Endothelial cell of umbilical vein (primary cell): ENCODE measurements around the gene DDX27. TPM values are rescaled to one million over a fixed set of nuclear protein-coding genes. Genes with fewer than 3 reads are reported as not detected.

Experiments
- BruUV-seq: library from RNA; stranded (reverse); fragments of 400-500 nt; replicated peaks from 2 replicates; lab custom pipeline; 2021; lab: Mats Ljungman, UMichigan
- CTCF ChIA-PET: fragments of 300-600, 350-600 bp; sonication (Branson Sonifier 250); formaldehyde crosslinking; loops from one replicate; lab custom pipeline; 2021; ENCODE audit warnings: antibody characterized with exemption, inconsistent platforms; lab: Charles Lee
- POLR2A ChIA-PET: fragments of 300-600, 350-600 bp; sonication (Branson Sonifier 250); formaldehyde crosslinking; loops from one replicate; lab custom pipeline; 2021; ENCODE audit warnings: antibody characterized with exemption, inconsistent platforms; lab: Charles Lee
- DNase-seq: peaks from one replicate; pipeline ENCODE4 v3.0.0-alpha.2; 2011; ENCODE audit warnings: low read depth, low spot score
- FAIRE-seq: peaks from 2 replicates; lab custom pipeline; 2011; peaks lifted over from hg19 to GRCh38; lab: Jason Lieb, UNC
- H2AFZ ChIP-seq: 2 replicates; pipeline ENCODE4 v1.6.0; 2012; ENCODE audit warnings: low read depth, low read length, control low read depth, inconsistent platforms
- H3K27ac ChIP-seq: 2 replicates; pipeline ENCODE4 v1.5.1; 2011; ENCODE audit warnings: low read depth, mild to moderate bottlenecking, control low read depth, low read length, moderate library complexity; ENCODE audit not compliant: insufficient read depth
- H3K27me3 ChIP-seq, 2 experiments: 2 replicates each; pipeline versions ENCODE4 v1.6.0 to v1.6.1; 2011; ENCODE audit warnings: low read length in 2 of 2, mixed read lengths in 1 of 2; ENCODE audit not compliant: control insufficient read depth in 2 of 2, insufficient read depth in 2 of 2
- H3K36me3 ChIP-seq, 2 experiments: 2 replicates in 1 of 2; 3 replicates in 1 of 2; pipeline ENCODE4 v1.5.1; 2011; ENCODE audit warnings: low read length in 2 of 2, mild to moderate bottlenecking in 1 of 2, moderate library complexity in 1 of 2; ENCODE audit not compliant: control insufficient read depth in 2 of 2, insufficient read depth in 2 of 2; ENCODE audit errors: extremely low read depth in 1 of 2
- H3K4me1 ChIP-seq: 3 replicates; pipeline ENCODE4 v1.5.1; 2011; ENCODE audit warnings: mild to moderate bottlenecking, low read length; ENCODE audit not compliant: control insufficient read depth, insufficient read depth; ENCODE audit errors: extremely low read depth
- H3K4me2 ChIP-seq: 2 replicates; pipeline ENCODE4 v1.6.1; 2011; ENCODE audit warnings: low read length, control low read depth, mixed read lengths; ENCODE audit not compliant: insufficient read depth
- H3K4me3 ChIP-seq, 3 experiments: fragments of 200-600 bp in 1 of 3; sonication (generic), shearing (Covaris generic) in 1 of 3; replicated peaks in 1 of 3; 2 replicates each; pipeline ENCODE4 v1.5.1; 2011 to 2016; ENCODE audit warnings: control low read depth in 3 of 3, low read length in 3 of 3, mild to moderate bottlenecking in 2 of 3, inconsistent platforms in 1 of 3, low read depth in 1 of 3, moderate library complexity in 1 of 3; ENCODE audit not compliant: insufficient read depth in 1 of 3
- H3K79me2 ChIP-seq: 2 replicates; pipeline ENCODE4 v1.6.0; 2012; ENCODE audit warnings: low read length, inconsistent platforms; ENCODE audit not compliant: control insufficient read depth, insufficient read depth
- H3K9ac ChIP-seq: replicated peaks from 2 replicates; pipeline ENCODE3; 2011; ENCODE audit warnings: low read length, control low read depth; ENCODE audit not compliant: insufficient read depth; ENCODE audit errors: extremely low read depth
- H3K9me1 ChIP-seq: replicated peaks from 3 replicates; pipeline ENCODE4 v1.6.0; 2011; ENCODE audit warnings: mild to moderate bottlenecking, low read length; ENCODE audit not compliant: control insufficient read depth, insufficient read depth; ENCODE audit errors: extremely low read depth
- H3K9me3 ChIP-seq: replicated peaks from 2 replicates; pipeline ENCODE4 v1.5.1; 2012; ENCODE audit warnings: low read length, inconsistent platforms; ENCODE audit not compliant: control insufficient read depth, insufficient read depth
- H4K20me1 ChIP-seq: replicated peaks from 2 replicates; pipeline ENCODE3; 2011; ENCODE audit warnings: mild to moderate bottlenecking, low read length; ENCODE audit not compliant: control insufficient read depth, insufficient read depth; ENCODE audit errors: extremely low read depth
- EZH2 ChIP-seq: IDR thresholded peaks from 2 replicates; pipeline ENCODE4 v1.6.1; 2012; ENCODE audit warnings: borderline replicate concordance, low read depth, mild to moderate bottlenecking, moderate library complexity, low read length, inconsistent platforms; ENCODE audit not compliant: severe bottlenecking
- FOS ChIP-seq: IDR thresholded peaks from 2 replicates; pipeline ENCODE4 v1.6.1; 2011; ENCODE audit warnings: mild to moderate bottlenecking, low read length, moderate library complexity, borderline replicate concordance; ENCODE audit not compliant: insufficient read depth
- GATA2 ChIP-seq: IDR thresholded peaks from 2 replicates; pipeline ENCODE4 v1.7.0; 2011; ENCODE audit warnings: low read depth, mild to moderate bottlenecking, moderate library complexity, mixed read lengths, low read length; ENCODE audit not compliant: insufficient read length, insufficient read depth
- JUN ChIP-seq: IDR thresholded peaks from 2 replicates; pipeline ENCODE4 v1.6.1; 2011; ENCODE audit warnings: borderline replicate concordance, low read depth; ENCODE audit not compliant: insufficient read length, insufficient read depth
- MYC ChIP-seq: IDR thresholded peaks from one replicate; pipeline ENCODE4 v1.6.1; 2011; ENCODE audit warnings: mild to moderate bottlenecking, low read depth, low read length
- POLR2A ChIP-seq: IDR thresholded peaks from 2 replicates; pipeline ENCODE4 v1.6.1; 2012; ENCODE audit warnings: low read depth, mild to moderate bottlenecking, control low read depth, low read length
- POLR2AphosphoS5 ChIP-seq: IDR thresholded peaks from 2 replicates; pipeline ENCODE4 v1.6.1; 2012; ENCODE audit warnings: low read depth, mild to moderate bottlenecking, control low read depth, low read length, moderate library complexity; ENCODE audit not compliant: insufficient read depth
- dilution Hi-C: fragments of 300-500 bp; cut with MboI; formaldehyde crosslinking; loops from one replicate; pipeline ENCODE4 v1.15.0; 2019; ENCODE audit warnings: low sequenced_read_pairs; ENCODE audit not compliant: extremely low pct_ligation_motif_present
- intact Hi-C: fragments of 100-400 bp; cut with micrococcal nuclease; formaldehyde crosslinking; loops from one replicate; pipeline ENCODE4 v1.10.0; 2022
- polyA plus RNA-seq, 4 experiments: library from polyadenylated mRNA; depleted of rRNA in 3 of 4; stranded (reverse) in 3 of 4; unstranded in 1 of 4; fragments of >200 nt; gene quantifications; 2 replicates each; pipeline versions ENCODE4 v1.2.1 to v1.2.3, GENCODE V29; 2011 to 2012; ENCODE audit warnings: missing spikeins in 1 of 4
- total RNA-seq: library from RNA; stranded (reverse); gene quantifications from 2 replicates; pipeline ENCODE4 v1.2.3, GENCODE V29; 2021
- TF ChIP-seq, protein P1 (sequence below), 2 donors: IDR thresholded peaks; 1 replicate in 1 of 2; 2 replicates in 1 of 2; pipeline ENCODE4 v1.5.1; 2011; ENCODE audit warnings: low read length in 2 of 2, mild to moderate bottlenecking in 2 of 2, moderate library complexity in 2 of 2, control low read depth in 1 of 2, inconsistent platforms in 1 of 2, low read depth in 1 of 2; ENCODE audit not compliant: insufficient read depth in 1 of 2; ENCODE audit errors: extremely low read depth in 1 of 2
- TF ChIP-seq, protein P2 (sequence below): IDR thresholded peaks from 2 replicates; pipeline ENCODE4 v1.6.1; 2011; ENCODE audit not compliant: insufficient read depth, insufficient read length

DDX27 gene
- total and polyA plus RNA-seq, 2 donors (not counting 3 experiments of a cell fraction or from before 2014, with no cell fraction given): 24.0 to 25.7 TPM

DNA sequence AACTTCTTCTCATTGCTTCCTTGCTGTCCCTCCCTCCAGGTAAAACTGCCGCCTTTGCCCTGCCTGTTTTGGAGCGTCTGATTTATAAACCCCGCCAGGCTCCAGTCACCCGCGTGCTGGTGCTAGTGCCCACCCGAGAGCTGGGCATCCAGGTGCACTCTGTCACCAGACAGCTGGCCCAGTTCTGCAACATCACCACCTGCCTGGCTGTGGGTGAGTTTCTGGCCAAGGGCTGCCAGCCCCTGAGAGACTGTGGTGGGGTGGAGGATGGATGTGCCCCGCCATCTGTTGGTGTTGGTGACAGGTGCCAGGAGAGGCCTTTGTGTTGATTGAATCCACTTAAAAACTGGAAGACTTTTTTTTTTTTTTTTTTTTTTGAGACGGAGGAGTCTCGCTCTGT lies 9.5 kb downstream of the DDX27 start:
- no peaks in the 10 kb centered on the region for H3K9me3 ChIP-seq
- H4K20me1 ChIP-seq: no peaks in the 10 kb centered on the region
- H3K9me1 ChIP-seq: no peaks in the 10 kb centered on the region
- no peak overlapping the region for H3K9ac ChIP-seq
- no peak overlapping the region for H3K4me3 ChIP-seq
- H3K27me3 ChIP-seq: no peaks in the 10 kb centered on the region
- DNase-seq: no peak
- no peak overlapping the region for H2AFZ ChIP-seq
- H3K4me2 ChIP-seq: no peak overlapping the region
- BruUV-seq: no TSS peak
- POLR2A ChIA-PET: no interaction called here
- TF ChIP-seq FOS (no peak), POLR2A (no peak), GATA2 (no peak), MYC (no peak), POLR2AphosphoS5 (no peak), JUN (no peak), EZH2 (no peak)
- TF ChIP-seq, protein P1, sequence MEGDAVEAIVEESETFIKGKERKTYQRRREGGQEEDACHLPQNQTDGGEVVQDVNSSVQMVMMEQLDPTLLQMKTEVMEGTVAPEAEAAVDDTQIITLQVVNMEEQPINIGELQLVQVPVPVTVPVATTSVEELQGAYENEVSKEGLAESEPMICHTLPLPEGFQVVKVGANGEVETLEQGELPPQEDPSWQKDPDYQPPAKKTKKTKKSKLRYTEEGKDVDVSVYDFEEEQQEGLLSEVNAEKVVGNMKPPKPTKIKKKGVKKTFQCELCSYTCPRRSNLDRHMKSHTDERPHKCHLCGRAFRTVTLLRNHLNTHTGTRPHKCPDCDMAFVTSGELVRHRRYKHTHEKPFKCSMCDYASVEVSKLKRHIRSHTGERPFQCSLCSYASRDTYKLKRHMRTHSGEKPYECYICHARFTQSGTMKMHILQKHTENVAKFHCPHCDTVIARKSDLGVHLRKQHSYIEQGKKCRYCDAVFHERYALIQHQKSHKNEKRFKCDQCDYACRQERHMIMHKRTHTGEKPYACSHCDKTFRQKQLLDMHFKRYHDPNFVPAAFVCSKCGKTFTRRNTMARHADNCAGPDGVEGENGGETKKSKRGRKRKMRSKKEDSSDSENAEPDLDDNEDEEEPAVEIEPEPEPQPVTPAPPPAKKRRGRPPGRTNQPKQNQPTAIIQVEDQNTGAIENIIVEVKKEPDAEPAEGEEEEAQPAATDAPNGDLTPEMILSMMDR (IDR thresholded peaks at IDR 0.05; ENCODE audit: extremely low read depth in 1 of 2, insufficient read depth in 1 of 2, low read depth in 1 of 2, low read length in 2 of 2): no peak
- TF ChIP-seq, protein P2, sequence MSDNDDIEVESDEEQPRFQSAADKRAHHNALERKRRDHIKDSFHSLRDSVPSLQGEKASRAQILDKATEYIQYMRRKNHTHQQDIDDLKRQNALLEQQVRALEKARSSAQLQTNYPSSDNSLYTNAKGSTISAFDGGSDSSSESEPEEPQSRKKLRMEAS: no peak
- CTCF ChIA-PET: interaction anchor here (1.2 kb wide), 1 partner anchor 18 kb away, joined by 3 read pairs; no protein-coding TSS in a partner anchor
- intact Hi-C loops: no loop called here
- no peaks in the 10 kb centered on the region for H3K79me2 ChIP-seq
- dilution Hi-C loops: loop anchor here (10.0 kb wide), 1 partner anchor 94 kb away; no protein-coding TSS in a partner anchor
- no peaks in the 10 kb centered on the region for H3K4me1 ChIP-seq
- H3K36me3 ChIP-seq: peaks cover 6 to 40% of the 10 kb centered on the region in 2 experiments
- FAIRE-seq: no peak
- H3K27ac ChIP-seq: no peak overlapping the region
